Ammon's horn (tissue), 1 donor: Measurements from ENCODE around the gene ADGRL1.
"Not testable (repeated sequence)": the region's sequence is repeated elsewhere in the genome, so short reads cannot be mapped to it uniquely, and the experiment has no call there.

ENCODE experiments used
- DNase-seq: peaks from one replicate; pipeline ENCODE4 v3.0.0-alpha.2; 2016; ENCODE audit warnings: low spot score

Gene ADGRL1

DNA sequence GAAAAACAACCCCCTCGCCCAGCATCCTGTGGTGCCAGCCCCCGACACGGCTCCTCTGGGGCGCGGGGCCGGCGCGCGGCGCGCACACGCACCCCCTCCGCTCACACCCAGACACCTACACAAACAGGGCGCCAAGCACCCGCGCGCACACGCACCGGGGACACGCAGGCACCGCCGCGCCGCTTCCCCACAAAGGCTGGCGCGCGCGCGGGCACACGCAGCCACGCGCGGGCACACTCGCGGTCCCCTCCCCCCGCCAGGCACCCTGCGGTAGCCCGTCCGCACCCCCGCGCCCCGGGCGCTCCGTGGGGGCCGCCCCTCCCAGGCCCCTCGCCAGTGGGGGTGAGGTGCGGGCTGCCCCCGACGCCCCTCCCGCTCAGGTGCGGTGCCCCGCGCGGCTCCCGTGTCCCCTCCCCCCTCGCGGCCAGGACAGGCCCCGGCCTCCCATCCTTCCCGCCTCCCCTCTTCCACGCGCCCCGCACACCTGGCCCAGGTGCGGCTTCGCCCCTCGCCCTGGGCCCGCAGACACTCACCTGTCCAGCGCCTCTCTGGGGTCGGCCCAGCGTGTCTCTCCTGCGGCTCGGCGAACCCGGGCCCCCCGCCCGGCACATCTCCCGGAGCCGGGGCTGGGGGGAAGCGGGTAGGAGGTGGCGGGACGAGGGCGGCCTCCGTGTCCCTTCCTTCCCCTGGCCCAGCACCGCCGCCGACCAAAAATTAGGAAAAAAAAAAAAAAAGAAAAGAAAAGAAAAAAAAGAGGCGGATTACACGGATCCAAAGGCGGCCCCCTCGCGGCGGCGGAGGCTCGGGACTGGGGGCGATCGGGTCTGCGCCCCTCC lies at the start of gene ADGRL1:
ADGRL1 (minus strand) TSS at position 718 of the 836 bp plus-strand sequence. CDS start 22,567 bp downstream, outside the sequence.
- peak; percentile 67 for DNase-seq

DNA sequence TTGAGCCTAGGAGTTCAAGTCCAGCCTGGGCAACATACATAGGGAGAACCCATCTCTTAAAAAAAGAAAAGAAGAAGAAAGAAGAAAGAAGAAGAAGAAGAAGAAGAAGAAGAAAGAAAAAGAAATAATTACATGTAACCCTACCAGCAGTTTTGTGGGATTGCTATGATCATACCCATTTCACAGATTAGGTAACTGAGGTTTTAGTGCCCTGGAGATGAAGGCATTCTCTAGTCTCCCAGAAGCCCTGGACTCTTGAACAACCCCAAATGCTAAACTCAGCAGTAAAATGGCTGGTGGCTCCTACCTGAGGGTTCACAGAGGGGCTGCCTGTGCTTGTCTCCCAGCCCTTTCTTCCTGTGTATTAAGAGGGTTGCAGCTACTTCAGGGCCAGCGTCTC lies 49.3 kb upstream of the ADGRL1 start:
- DNase-seq, result not testable (repeated sequence)

DNA sequence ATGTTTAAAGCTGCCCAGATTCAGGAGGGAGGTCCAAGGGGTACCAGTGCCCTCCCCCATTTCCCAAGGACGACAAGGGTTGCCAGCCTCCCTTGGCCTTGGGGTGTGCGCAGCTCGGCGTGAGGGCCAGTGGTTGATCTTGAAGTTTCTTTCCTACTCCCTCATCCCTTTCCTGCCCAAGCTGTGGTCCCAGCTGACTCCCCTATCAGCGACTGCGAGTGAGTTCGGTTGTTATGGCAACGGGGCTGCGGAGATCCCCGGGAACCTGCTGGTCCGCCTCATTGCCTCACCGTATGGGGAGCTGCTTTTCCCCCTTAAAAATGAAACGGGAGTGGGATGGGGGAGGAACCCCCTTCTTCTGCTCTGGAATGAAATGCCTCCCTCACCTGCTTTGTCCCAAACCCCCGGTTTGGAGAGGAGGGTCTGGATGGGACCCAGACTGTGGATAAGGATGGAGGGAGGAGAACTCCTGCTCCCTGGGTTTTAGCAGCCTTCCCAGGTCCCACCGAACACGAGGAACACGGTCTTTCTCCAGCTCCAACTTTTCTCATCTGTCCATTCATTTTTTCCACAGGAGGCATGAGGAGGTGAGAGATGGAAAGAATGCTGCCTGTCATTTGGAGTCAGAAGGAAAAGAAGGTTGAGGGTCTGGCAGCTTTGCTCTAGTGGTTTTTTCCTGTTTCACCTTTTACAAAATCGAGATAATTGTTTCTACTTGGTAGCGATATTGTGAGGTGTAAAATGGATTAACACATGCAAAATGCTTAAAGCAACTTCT lies 48.0 kb upstream of the ADGRL1 start:
- peak; percentile 40 for DNase-seq

DNA sequence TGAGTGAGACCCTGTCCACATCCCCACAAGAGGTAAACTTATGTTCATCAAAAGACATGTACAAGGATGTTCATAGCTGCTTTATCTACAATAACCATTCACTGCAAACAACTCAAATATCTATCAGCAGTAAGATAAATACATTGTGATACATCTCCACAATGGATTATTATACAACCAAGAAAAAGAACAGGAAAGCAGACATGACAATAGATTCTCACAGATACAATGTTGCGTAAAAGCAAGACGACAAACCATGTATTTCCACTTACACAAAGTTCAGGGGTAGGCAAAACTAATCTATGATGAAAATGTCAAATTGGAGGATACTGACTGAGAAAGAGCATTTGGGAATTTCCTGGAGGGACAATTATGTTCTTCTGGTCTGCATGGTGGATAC lies 46.2 kb upstream of the ADGRL1 start:
- not testable (repeated sequence) for DNase-seq

DNA sequence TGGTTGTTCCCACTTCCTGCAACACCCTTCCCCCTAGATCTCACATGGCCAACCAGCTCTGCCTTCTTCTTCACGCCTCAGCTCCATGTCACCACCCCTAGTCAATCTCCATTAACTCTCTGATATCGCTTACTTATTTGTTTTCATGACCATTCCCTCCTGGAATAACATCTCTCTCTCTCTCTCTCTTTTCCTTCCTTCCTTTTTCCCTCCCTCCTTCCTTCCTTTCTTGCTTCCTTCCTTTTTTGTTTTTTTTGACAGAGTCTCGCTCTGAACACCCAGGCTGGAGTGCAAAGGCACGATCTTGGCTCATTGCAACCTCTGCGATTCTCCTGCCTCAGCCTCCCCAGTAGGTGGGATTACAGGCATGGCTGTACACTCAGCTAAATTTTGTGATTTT lies 44.9 kb upstream of the ADGRL1 start:
- no peak for DNase-seq

DNA sequence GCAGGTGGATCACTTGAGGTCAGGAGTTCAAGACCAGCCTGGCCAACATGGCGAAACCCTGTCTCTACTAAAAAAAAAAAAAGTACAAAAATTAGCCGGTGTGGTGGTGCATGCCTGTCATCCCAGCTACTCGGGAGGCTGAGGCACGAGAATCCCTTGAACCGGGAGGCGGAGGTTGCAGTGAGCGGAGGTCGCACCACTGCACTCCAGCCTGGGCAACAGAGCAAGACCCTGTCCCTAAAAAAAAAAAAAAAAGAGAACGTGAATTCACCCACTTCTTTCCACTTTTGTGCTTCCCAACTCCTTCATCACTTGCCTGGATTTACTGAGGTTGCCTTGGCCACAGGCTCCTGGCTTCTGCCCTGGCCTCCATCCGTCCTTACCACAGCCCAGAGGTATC lies 44.3 kb upstream of the ADGRL1 start:
- not testable (repeated sequence) for DNase-seq

DNA sequence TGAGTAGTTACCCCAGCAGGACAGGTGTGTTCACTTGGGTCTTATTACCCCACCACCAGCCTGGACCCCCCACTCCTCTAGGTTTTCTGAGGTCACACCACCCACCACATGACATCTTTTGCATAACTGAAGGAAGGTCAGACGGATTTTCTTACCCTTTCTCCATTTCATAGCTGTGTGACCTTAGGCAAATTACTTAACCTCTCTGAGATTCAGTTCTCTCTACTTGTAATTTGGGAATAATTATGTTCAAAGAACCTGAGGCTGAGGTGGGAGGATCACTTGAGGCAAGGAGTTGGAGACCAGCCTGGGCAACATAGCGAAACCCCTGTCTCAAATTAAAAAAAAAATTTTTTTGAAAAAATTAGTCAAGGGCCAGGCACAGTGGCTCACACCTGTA lies 43.9 kb upstream of the ADGRL1 start:
- not testable (repeated sequence) for DNase-seq

DNA sequence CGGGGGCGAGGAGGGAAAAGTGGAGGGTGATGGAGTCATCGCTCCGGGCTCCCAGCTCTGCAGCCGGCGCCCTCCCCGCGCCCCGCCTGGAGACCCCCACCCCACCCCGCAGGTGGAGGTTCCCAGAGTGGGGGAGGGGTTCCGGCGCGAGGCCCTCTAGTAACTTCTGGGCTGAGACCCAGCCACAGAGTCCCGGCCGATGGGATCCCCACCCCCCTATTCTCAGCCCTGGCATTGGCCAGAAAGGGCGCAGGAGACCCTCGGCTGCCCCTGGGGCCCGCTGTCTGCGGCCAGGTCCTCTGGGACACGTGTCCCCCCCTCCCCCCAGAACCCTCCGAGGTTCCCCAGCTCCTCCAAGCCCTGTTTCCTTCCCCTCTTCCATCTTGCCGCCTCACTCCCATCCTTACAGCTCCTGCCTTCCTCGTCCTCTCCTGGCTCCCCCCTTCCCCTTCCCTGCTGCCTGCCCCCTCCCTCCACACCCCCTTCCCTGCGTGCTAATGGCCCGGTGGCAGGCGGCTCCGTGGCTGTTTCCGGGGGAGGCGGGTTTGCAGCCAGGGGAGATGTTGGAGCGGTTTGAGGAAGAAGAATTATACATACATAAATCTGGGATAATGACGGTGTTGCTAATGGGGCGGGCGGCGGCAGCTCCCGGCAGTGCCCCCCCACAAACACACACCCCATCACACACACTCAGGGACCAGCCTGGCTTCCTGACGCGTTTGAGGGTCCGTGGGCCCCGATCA lies 43.2 kb upstream of the ADGRL1 start:
- DNase-seq, result peak; percentile 45

DNA sequence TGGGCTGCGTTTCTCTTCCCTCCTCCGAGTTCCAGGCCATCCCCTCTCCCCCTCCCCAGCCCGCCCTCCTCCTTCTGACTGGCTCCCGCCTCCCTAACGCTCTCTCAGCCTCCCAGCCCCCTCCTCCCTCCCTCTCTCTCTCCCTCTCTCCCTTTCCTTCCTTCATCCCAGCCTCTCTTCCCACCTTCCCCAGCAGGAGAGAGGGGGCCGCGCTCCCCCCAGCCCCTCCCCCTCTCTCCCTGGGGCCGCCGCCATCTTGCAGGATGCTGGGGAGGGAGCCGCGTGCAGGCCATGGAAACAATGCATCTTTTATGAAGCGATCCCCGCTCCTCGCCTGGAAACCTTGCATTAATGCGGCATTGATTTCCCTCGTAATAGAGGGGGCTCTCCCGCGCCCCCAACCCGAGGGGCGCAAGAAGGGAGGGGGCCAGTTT lies 42.6 kb upstream of the ADGRL1 start:
- peak; percentile 74 for DNase-seq

DNA sequence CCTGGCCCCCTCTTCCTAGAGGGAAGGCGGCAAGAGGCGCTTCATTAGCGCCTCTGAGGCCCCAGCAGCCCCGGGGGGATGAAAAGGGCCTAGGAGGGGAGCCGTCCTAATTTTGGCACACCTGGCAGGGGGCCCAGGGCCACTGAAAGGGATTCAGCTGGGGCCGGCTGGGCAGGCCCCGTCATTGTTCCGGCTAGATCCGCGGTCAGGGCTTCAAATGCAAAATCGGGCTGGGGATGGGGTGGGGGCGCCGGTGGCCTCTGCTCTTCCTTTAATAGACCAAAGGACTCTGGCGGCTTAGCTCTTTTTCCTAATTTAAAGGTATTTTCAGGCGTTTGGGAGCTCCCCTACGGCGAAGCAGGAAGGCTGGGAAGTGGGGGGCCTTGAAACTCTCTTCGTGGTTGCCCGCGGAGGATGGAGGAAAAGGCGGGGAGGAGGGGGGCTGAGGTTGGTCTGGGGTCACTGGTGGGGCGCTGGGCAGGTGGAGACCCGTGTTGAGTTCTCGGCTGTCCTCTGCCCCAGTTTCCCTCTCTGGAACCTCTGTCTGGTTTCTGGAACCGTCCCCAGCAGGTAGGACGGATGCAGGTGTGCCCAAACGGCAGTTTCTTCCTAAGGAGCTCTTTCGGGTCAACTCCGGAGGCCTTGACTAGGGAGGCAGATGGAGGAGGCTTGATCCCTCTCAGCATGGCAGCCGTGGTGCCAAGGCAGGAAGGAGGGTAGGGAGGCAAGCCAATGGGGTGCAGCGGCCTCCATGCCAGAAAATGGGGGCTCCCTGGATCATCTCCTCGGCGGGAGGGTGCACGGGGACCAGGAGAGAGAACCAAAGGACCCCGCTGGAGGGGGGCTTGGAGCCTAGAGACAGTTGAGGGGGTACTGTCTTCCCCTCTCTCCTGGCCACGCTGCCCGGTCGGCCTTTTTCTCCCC lies 41.8 kb upstream of the ADGRL1 start:
- DNase-seq, result peak; percentile 7

DNA sequence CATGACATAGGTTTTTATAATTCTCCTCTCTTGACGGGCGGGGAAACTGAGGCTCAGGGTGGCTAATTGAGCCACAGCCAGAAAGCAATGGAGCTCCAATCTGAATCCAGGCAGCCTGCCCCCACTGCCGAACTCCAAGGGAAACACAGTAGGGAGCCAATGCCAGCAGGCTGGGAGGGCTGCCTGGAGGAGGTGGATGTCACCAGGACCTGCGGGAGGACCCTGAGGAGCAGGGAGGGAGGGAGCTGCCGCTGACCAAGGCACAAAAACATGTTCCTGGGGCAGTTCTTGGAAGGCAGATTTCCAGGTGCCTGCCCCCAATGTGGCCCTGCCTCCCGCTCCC lies 41.2 kb upstream of the ADGRL1 start:
- not testable (repeated sequence) for DNase-seq

DNA sequence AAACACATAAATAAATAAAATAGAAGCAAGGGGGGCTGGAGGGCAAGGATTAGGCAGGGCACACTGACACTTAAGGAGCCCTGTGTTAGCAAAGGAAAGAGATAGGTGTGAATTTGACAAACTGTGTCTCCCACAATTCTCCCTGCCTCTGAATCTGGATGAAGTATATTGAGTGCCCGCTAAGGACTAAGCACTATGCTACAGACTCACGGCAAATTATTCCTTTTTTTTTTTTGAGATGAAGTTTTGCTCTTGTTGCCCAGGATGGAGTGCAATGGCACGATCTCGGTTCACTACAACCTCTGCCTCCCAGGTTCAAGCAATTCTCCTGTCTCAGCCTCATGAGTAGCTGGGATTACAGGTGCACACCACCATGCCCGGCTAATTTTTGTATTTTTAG lies 38.4 kb upstream of the ADGRL1 start:
- DNase-seq, result not testable (repeated sequence)

DNA sequence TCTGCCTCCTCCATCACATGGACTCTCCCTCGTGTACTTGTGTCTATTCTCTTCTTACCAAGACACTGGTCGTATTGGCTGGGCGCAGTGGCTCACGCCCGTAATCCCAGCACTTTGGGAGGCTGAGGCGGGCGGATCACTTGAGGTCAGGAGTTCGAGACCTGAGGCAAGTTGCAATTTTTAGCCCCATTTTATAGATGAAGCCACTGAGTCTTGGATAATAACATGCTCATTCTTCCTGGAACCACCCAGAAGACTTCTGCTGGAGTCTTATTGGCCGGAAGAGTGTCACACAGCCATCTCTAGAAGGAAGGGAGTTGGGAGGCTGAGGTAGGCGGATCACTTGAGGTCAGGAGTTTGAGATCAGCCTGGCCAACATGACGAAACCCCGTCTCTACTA lies 37.7 kb upstream of the ADGRL1 start:
- DNase-seq, result not testable (repeated sequence)

DNA sequence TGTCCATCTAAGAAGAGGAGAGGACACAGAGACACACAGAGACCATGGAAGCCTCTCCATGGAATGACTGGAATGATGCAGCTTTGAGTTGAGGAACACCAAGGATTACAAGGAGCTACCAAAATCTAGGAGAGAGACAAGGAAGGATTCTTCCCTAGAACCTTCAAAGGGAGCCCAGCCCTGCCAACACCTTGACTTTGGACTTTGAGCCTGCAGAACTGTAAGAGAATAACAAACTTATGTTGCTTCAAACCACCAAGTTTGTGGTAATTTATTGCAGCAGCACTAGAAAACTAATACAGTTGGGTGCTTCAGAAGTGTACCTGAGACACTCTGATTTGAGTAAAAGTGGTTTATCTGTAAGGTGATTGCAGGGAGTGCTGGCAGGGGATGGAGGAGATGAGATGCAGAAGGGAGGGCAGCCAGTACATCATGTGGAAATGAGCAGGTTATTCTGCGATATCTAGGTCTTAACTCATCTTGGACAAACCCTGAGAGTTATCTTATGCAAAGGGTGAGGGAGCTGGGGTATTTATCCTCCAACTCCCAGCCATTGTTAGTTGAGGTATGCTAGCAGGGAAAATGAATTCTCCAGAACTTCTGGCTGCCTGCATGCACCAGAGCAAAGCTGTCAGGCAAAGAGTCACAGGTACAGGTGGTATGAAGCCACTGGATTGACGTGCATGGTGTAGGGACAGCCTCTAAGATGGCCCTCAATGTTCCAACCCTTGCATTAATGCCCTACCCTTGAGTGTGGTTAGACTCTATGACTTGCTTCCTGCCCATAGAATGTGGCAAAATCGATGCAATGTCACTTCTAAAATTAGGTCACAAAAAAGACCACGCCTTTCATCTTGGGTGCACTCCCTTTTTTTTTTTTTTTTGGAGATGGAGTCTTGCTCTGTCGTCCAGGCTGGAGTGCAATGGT lies 31.3 kb upstream of the ADGRL1 start:
- DNase-seq, result no peak

DNA sequence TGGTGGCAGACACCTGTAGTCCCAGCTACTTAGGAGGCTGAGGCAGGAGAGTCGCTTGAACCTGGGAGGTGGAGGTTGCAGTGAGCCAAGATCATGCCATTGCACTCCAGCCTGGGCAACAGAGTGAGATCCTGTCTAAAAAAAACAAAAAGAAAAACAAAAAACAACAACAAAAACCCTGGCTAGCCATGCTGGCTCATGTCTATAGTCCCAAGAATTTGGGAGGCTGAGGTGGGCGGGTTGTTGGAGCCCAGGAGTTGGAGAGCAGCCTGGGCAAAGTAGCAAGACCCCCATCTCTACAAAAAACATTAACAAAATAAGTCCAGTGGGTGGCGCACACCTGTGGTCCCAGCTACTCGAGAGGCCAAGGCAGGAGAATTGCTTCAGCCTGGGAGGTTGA lies 27.0 kb upstream of the ADGRL1 start:
- DNase-seq, result not testable (repeated sequence)

DNA sequence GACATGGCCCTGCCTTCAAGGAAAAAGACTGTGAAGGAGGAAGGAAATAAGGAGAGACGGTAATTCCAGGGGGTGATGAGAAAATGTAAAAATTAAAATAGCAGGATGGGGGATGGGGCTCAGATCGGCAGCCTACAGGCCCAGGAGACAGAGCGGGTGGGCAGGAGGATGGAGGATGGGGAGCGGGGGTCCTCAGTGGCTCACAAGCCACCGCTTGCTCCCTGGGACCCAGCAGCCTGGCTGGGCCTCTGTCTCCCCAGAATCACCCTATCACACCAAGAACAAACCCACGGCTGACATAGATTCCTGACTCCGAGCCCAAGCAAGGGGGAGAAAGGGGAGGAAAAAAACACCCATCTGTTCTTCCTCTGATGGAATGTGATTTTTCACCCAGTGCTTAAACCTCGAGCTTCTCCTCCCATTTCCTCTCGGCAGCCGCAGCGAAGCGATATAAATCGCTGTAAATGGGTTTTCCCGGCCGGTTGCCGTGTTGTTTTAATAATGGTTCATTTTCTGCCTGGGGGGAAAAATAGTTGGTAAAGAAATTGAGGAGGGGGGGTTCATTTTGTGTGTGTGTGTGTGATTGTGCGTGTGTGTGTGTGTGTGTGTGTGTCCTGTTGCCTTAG lies 22.6 kb upstream of the ADGRL1 start:
- not testable (repeated sequence) for DNase-seq

DNA sequence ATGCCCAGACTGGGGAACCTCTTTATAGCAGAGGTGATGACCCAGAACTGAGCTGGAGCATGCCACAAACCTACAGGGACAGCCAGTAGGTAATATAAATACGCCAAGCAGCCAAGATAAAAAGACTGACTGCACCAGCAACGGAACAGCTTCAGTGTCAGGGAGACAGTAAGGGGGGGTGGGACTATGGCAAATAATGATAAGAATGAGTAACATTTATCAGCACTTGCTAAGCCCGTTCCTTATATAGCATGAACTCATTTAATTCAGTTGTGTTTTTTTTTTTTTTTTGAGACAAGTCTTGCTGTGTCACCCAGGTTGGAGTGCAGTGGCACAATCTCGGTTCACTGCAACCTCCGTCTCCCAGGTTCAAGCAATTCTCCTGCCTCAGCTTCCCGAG lies 20.5 kb upstream of the ADGRL1 start:
- DNase-seq, result not testable (repeated sequence)

DNA sequence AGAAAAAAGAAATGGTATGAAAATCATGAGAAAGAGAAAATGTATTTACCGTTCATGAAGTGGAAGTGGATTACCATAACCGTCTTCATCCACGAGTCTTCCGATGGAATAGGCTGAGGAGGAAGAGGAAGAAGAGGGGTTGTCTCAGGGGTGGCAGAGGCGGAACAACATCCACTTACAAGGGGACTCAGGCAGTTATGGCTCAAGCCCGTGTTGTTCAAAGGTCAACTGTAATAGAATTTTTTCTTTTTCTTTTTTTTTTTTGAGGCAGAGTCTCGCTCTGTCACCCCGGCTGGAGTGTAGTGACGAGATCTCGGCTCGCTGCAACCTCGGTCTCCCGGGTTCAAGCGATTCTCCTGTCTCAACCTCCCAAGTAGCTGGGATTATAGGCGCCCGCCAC lies 16.9 kb upstream of the ADGRL1 start:
- no peak for DNase-seq

DNA sequence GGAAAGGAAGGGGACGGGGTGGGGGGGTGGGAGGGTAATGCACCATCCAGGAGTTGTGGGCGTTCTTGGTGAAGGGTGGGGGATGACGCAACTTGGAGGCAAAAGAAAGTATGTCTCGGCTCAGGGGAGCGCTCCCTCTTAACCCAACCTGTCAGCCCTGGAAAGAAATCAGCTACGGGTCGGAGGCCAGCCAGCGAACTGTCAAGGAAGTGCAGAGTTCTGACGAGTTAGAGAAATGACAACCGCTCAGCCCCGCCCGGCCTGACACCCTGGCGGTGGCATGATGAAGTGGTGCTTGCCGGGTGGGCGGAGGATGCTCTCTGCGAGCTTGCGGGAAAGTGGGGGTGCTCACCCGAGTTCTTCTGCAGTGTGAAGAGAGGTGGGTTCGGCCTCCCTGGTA lies 15.4 kb upstream of the ADGRL1 start:
- not testable (repeated sequence) for DNase-seq
